Upper lobe of left lung (tissue), 4 donors: ENCODE results near the gene TNNC2.
"Not testable (repeated sequence)": the region's sequence is repeated elsewhere in the genome, so short reads cannot be mapped to it uniquely, and the experiment has no call there.

Source experiments
- POLR2A ChIP-seq, 4 donors: fragments of 450-650 bp; IDR thresholded peaks; one replicate each; pipeline ENCODE4 v1.5.1; 2016 to 2017; ENCODE audit warnings: antibody characterized with exemption in 4 of 4, mild to moderate bottlenecking in 2 of 4
- POLR2AphosphoS5 ChIP-seq, 2 donors: sonication (generic); formaldehyde crosslinking; IDR thresholded peaks; one replicate each; pipeline ENCODE4 v1.5.1; 2017; ENCODE audit warnings: antibody characterized with exemption in 2 of 2
- TF ChIP-seq, protein P1 (sequence below), 6 experiments: fragments of 450-650 bp in 4 of 6; fragments of 200-600 bp in 2 of 6; sonication (generic) in 2 of 6; IDR thresholded peaks; one replicate each; pipeline ENCODE4 v1.5.1; 2016 to 2019; ENCODE audit warnings: antibody characterized with exemption in 6 of 6

DNA sequence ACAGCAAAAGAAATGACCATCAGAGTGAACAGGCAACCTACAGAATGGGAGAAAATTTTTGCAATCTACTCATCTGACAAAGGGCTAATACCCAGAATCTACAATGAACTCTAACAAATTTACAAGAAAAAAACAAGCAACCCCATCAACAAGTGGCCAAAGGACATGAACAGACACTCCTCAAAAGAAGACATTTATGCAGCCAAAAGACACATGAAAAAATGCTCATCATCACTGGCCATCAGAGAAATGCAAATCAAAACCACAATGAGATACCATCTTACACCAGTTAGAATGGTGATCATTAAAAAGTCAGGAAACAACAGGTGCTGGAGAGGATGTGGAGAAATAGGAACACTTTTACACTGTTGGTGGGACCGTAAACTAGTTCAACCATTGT is 29.6 kb downstream of the TNNC2 start:
- TF ChIP-seq, protein P1, sequence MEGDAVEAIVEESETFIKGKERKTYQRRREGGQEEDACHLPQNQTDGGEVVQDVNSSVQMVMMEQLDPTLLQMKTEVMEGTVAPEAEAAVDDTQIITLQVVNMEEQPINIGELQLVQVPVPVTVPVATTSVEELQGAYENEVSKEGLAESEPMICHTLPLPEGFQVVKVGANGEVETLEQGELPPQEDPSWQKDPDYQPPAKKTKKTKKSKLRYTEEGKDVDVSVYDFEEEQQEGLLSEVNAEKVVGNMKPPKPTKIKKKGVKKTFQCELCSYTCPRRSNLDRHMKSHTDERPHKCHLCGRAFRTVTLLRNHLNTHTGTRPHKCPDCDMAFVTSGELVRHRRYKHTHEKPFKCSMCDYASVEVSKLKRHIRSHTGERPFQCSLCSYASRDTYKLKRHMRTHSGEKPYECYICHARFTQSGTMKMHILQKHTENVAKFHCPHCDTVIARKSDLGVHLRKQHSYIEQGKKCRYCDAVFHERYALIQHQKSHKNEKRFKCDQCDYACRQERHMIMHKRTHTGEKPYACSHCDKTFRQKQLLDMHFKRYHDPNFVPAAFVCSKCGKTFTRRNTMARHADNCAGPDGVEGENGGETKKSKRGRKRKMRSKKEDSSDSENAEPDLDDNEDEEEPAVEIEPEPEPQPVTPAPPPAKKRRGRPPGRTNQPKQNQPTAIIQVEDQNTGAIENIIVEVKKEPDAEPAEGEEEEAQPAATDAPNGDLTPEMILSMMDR (IDR thresholded peaks at IDR 0.05) = not testable (repeated sequence)
- not testable (repeated sequence) for TF ChIP-seq POLR2AphosphoS5, POLR2A (IDR thresholded peaks at IDR 0.05)
